CD14-positive monocyte (primary cell): ENCODE measurements around the gene SLC12A8. TPM values are rescaled to one million over a fixed set of nuclear protein-coding genes. Genes with fewer than 3 reads are reported as not detected.

Experiments used
- DNase-seq, 3 donors: peaks; one replicate each; pipeline ENCODE4 v3.0.0-alpha.2; 2011 to 2022
- H2AFZ ChIP-seq: 2 replicates; pipeline ENCODE4 v1.6.0; 2012; ENCODE audit warnings: mild to moderate bottlenecking, low read depth, low read length, inconsistent platforms; ENCODE audit not compliant: insufficient read depth, poor library complexity, severe bottlenecking
- H3K27ac ChIP-seq, 2 donors: 1 replicate in 1 of 2; 2 replicates in 1 of 2; pipeline ENCODE4 v1.5.1; 2012 to 2013; ENCODE audit warnings: low read length in 2 of 2, control low read depth in 1 of 2, inconsistent platforms in 1 of 2, low read depth in 1 of 2, mild to moderate bottlenecking in 1 of 2
- H3K27me3 ChIP-seq, 2 donors: one replicate each; pipeline versions ENCODE4 v1.6.0 to v1.6.1; 2011 to 2013; ENCODE audit warnings: low read length in 2 of 2; ENCODE audit not compliant: control insufficient read depth in 2 of 2, insufficient read depth in 2 of 2
- H3K36me3 ChIP-seq, 2 donors: replicated peaks in 1 of 2; 1 replicate in 1 of 2; 2 replicates in 1 of 2; pipeline versions ENCODE4 v1.5.1 to v1.6.1; 2012 to 2013; ENCODE audit warnings: low read length in 2 of 2, control low read depth in 1 of 2, inconsistent platforms in 1 of 2, mild to moderate bottlenecking in 1 of 2; ENCODE audit not compliant: insufficient read depth in 2 of 2, control insufficient read depth in 1 of 2
- H3K4me1 ChIP-seq, 2 donors: 1 replicate in 1 of 2; 2 replicates in 1 of 2; pipeline versions ENCODE4 v1.5.1 to v1.6.1; 2012 to 2013; ENCODE audit warnings: low read length in 2 of 2, control low read depth in 1 of 2, inconsistent platforms in 1 of 2, mild to moderate bottlenecking in 1 of 2, moderate library complexity in 1 of 2; ENCODE audit not compliant: insufficient read depth in 2 of 2, control insufficient read depth in 1 of 2
- H3K4me2 ChIP-seq: replicated peaks from 2 replicates; pipeline ENCODE3; 2012; ENCODE audit warnings: low read length, moderate library complexity, mild to moderate bottlenecking; ENCODE audit not compliant: poor library complexity, severe bottlenecking; ENCODE audit errors: extremely low read depth
- H3K4me3 ChIP-seq, 3 experiments: fragments of 200-600 bp in 1 of 3; sonication (generic) in 1 of 3; replicated peaks in 1 of 3; 1 replicate in 2 of 3; 2 replicates in 1 of 3; pipeline ENCODE4 v1.5.1; 2011 to 2013; ENCODE audit warnings: low read length in 3 of 3, mild to moderate bottlenecking in 3 of 3, control low read depth in 2 of 3, low read depth in 2 of 3, inconsistent platforms in 1 of 3, moderate library complexity in 1 of 3
- H3K79me2 ChIP-seq: 2 replicates; pipeline ENCODE4 v1.6.0; 2012; ENCODE audit warnings: mild to moderate bottlenecking, control low read depth, inconsistent platforms, low read length, moderate library complexity; ENCODE audit not compliant: insufficient read depth
- H3K9ac ChIP-seq: 2 replicates; pipeline ENCODE4 v1.6.0; 2017; ENCODE audit warnings: low read length, mild to moderate bottlenecking; ENCODE audit not compliant: insufficient read depth, poor library complexity, severe bottlenecking
- H3K9me3 ChIP-seq, 2 donors: replicated peaks in 1 of 2; 1 replicate in 1 of 2; 2 replicates in 1 of 2; pipeline versions ENCODE4 v1.5.1 to v1.6.1; 2012 to 2013; ENCODE audit warnings: low read length in 2 of 2, control low read depth in 1 of 2; ENCODE audit not compliant: control insufficient read depth in 1 of 2, insufficient read depth in 1 of 2
- H4K20me1 ChIP-seq: 2 replicates; pipeline ENCODE4 v1.6.0; 2012; ENCODE audit warnings: mild to moderate bottlenecking, low read length, control low read depth, moderate library complexity; ENCODE audit not compliant: insufficient read depth
- H3K27ac Mint-ChIP-seq, 7 donors: one replicate each; pipeline ENCODE4 v1.8.0; 2020; ENCODE audit warnings: mild to moderate bottlenecking in 7 of 7, mixed read lengths in 7 of 7, moderate library complexity in 6 of 7, inconsistent platforms in 2 of 7
- H3K27me3 Mint-ChIP-seq, 3 donors: one replicate each; pipeline ENCODE4 v1.8.0; 2021 to 2022; ENCODE audit warnings: low read depth in 3 of 3, mild to moderate bottlenecking in 3 of 3, mixed read lengths in 3 of 3, moderate library complexity in 3 of 3, inconsistent platforms in 1 of 3
- H3K36me3 Mint-ChIP-seq, 2 donors: one replicate each; pipeline ENCODE4 v1.8.0; 2020; ENCODE audit warnings: mixed read lengths in 2 of 2, inconsistent platforms in 1 of 2, mild to moderate bottlenecking in 1 of 2
- H3K4me1 Mint-ChIP-seq: one replicate; pipeline ENCODE4 v1.8.0; 2020; ENCODE audit warnings: mild to moderate bottlenecking, mixed read lengths
- H3K4me3 Mint-ChIP-seq, 2 donors: one replicate each; pipeline ENCODE4 v1.8.0; 2020; ENCODE audit warnings: mild to moderate bottlenecking in 2 of 2, mixed read lengths in 2 of 2, moderate library complexity in 1 of 2
- H3K9me3 Mint-ChIP-seq, 7 donors: one replicate each; pipeline ENCODE4 v1.8.0; 2020 to 2022; ENCODE audit warnings: mixed read lengths in 7 of 7, mild to moderate bottlenecking in 6 of 7, moderate library complexity in 6 of 7, inconsistent platforms in 2 of 7
- CTCF ChIP-seq: fragments of 200-600 bp; IDR thresholded peaks from one replicate; pipeline ENCODE4 v1.8.0; 2022; ENCODE audit warnings: antibody characterized with exemption, mild to moderate bottlenecking
- WGBS: methylation state at CpG from one replicate; pipeline ENCODE4 v1.1.5; 2013; ENCODE audit warnings: missing lambda C conversion rate; ENCODE audit not compliant: insufficient coverage; 5-methylcytosine and 5-hydroxymethylcytosine counted together
- intact Hi-C, 2 donors: fragments of 100-400 bp; cut with micrococcal nuclease; formaldehyde crosslinking; loops; one replicate each; pipeline versions ENCODE4 v1.15.0 to v1.15.1; 2023
- polyA plus RNA-seq, 3 donors: library from polyadenylated mRNA; depleted of rRNA in 1 of 3; unstranded in 2 of 3; stranded (reverse) in 1 of 3; fragments of 300-500 nt in 2 of 3; fragments of >200 nt in 1 of 3; fragmentation: Illumina TruSeq in 2 of 3; gene quantifications; 1 replicate in 2 of 3; 2 replicates in 1 of 3; pipeline ENCODE4 v1.2.3, GENCODE V29; 2012 to 2021
- small RNA-seq: library from RNA; depleted of rRNA; stranded (forward); fragments of <200 nt; gene quantifications from one replicate; pipeline ENCODE3, GENCODE V24; 2012; ENCODE audit warnings: low read depth; ENCODE audit not compliant: insufficient read length

Gene SLC12A8
- polyA plus RNA-seq, 3 donors: 0.23 to 0.46 (median 0.35) TPM

DNA sequence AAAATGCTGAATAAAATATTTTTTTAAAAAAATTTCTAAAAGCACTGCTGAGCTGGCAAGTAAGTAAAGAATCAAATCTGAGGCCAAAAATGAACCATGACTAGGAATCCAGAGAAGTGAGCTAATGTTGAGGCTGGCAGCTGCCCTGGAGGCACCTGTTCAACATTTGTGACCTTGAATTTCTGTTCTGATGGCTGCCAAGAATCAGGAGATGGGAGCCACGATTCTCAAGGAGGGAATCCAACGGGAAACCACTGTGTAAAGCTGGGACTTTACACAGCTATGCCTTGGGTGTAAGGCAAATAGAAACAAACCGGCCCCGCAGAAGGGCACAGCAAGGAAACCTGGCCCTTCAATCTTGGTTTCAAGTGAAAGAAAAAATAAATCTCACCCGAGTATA, 179.4 kb downstream of the SLC12A8 start:
- Mint-ChIP-seq H3K9me3 (peaks cover 3 to 22% (median 14%) of the 10 kb centered on the region in 7 donors), H3K36me3 (peaks cover 11 to 12% of the 10 kb centered on the region in 2 donors), H3K4me1 (peaks cover 8% of the 10 kb centered on the region), H3K27ac (no peak overlapping the region), H3K27me3 (peaks cover 0 to 2% (median 0%) of the 10 kb centered on the region in 3 donors), H3K4me3 (no peak overlapping the region)
- no peak for DNase-seq
- Histone ChIP-seq H4K20me1 (no peaks in the 10 kb centered on the region), H3K4me3 (no peak overlapping the region), H3K36me3 (peaks cover 0 to 11% of the 10 kb centered on the region in 2 donors), H2AFZ (no peak overlapping the region), H3K9me3 (peaks cover 6 to 16% of the 10 kb centered on the region in 2 donors), H3K4me1 (no peaks in the 10 kb centered on the region), H3K79me2 (no peaks in the 10 kb centered on the region), H3K9ac (no peak overlapping the region), H3K4me2 (no peak overlapping the region), H3K27me3 (no peaks in the 10 kb centered on the region), H3K27ac (no peak overlapping the region)
- WGBS: 90% methylated on average over 2 of the region's 5 CpGs
- intact Hi-C loops: no loop called here
- no peak for TF ChIP-seq CTCF

GRCh38 chr3:125032683-125033082, 179.9 kb downstream of the SLC12A8 start:
- no peak overlapping the region for H3K27ac Mint-ChIP-seq
- H4K20me1 ChIP-seq: no peaks in the 10 kb centered on the region
- no peak for TF ChIP-seq CTCF

More at GRCh38 chr3:125032683-125033082, 179.9 kb downstream of the SLC12A8 start:
- H3K36me3 ChIP-seq: peaks cover 0 to 16% of the 10 kb centered on the region in 2 donors
- H3K79me2 ChIP-seq: no peaks in the 10 kb centered on the region
- no peak overlapping the region for H3K9ac ChIP-seq
- intact Hi-C loops: no loop called here
- peaks cover 0 to 2% (median 0%) of the 10 kb centered on the region in 3 donors for H3K27me3 Mint-ChIP-seq
- H3K36me3 Mint-ChIP-seq: peaks cover 15 to 17% of the 10 kb centered on the region in 2 donors
- H3K27me3 ChIP-seq: no peaks in the 10 kb centered on the region
- H3K9me3 ChIP-seq: peaks cover 6 to 16% of the 10 kb centered on the region in 2 donors
- no peak overlapping the region for H3K4me3 ChIP-seq
- 100% methylated on average over 2 of the region's 3 CpGs for WGBS
- H3K4me1 ChIP-seq: no peaks in the 10 kb centered on the region
- no peak overlapping the region for H3K4me2 ChIP-seq
- no peak for DNase-seq
- H3K27ac ChIP-seq: no peak overlapping the region
- H3K9me3 Mint-ChIP-seq: peaks cover 3 to 22% (median 14%) of the 10 kb centered on the region in 7 donors
- H2AFZ ChIP-seq: no peak overlapping the region
- no peak overlapping the region for H3K4me3 Mint-ChIP-seq
- H3K4me1 Mint-ChIP-seq: peaks cover 8% of the 10 kb centered on the region

Small RNA genes lying within 50 kb of the gene (small RNA-seq; reads per million reads assigned to genes)
- not detected for gene MIR5092
- gene RNA5SP137: not detected
- gene RNU6-230P: not detected

Other genes starting within 250 kb of the SLC12A8 start
- 1 to 10 TPM in 1 of 3 donors, under 1 TPM in 2; 0.28 to 4.2 (median 0.69) TPM for gene HEG1, start 156.8 kb downstream of the SLC12A8 start, polyA plus RNA-seq
- gene ZNF148, start 162.6 kb upstream of the SLC12A8 start, polyA plus RNA-seq: 10 to 100 TPM in 2 of 3 donors, 1 to 10 TPM in 1; 6.5 to 48.4 (median 34.1) TPM